A204.1 (cell line): ENCODE results near the gene RIPK4.

Source experiments
- FAIRE-seq: peaks from 2 replicates; lab custom pipeline; 2012; peaks lifted over from hg19 to GRCh38; lab: Jason Lieb, UNC

RIPK4 gene

DNA sequence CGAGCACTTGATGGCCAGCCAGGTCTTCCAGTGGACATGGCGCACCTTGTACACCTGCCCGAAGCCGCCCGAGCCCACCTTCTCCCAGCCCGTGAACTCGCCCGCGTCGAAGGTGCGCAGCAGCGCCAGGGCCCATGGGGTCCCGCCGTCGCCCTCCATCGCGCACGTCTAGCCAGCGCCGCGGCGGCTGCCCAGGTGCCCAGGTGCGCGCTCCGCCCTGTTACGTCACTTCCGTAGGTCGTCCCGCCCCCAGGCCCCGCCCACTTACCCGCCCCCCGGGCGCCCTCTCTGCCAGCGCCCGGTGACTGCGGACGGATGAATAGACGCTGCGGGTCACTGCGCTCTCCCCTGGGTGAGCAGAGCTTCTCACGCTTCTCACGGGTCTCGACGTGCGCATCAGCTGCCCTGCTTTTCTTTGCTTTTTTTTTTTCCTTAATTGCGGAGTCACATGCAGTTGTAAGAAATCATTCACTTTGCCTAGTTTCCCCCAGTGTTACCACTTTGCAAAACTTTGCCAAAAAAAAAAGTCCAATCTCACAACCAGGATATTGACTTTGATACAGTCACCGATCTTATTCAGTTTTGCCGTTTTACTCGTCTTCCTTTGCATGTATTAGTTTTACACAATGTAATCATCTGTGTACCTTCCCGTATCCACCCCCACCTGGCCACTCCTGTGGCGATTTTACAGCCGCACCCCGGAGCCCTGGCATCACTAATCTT, at the start of gene RIPK4:
RIPK4 (minus strand) TSS at position 170 of the 723 bp plus-strand sequence; CDS start at position 159, 11 bp downstream.
- no peak for FAIRE-seq

GRCh38 chr21:41815652-41816582, 49.1 kb upstream of the RIPK4 start:
- FAIRE-seq, result no peak

DNA sequence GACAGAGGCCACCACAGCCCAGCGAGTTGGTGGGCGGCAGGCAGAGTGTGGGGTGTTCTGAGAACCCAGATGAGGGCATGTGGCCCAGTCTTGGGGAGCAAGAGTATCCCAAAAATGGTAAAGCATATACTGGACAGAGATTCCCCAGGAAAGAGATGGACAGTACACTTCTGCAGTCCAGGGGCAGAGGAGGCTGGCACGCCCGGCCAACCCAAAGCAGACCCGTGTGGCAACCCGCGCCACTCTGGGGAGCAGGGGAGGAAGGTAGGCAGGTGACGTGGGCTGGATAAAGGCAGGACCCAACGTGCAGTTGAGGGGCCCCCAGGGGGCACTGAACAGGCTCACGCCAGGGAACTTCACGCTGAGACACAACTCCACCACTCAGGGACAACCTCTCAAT, 46.4 kb upstream of the RIPK4 start:
- FAIRE-seq, result no peak

GRCh38 chr21:41812679-41813078, 45.8 kb upstream of the RIPK4 start:
- FAIRE-seq, result no peak

GRCh38 chr21:41810597-41810932, 43.7 kb upstream of the RIPK4 start:
- no peak for FAIRE-seq

DNA sequence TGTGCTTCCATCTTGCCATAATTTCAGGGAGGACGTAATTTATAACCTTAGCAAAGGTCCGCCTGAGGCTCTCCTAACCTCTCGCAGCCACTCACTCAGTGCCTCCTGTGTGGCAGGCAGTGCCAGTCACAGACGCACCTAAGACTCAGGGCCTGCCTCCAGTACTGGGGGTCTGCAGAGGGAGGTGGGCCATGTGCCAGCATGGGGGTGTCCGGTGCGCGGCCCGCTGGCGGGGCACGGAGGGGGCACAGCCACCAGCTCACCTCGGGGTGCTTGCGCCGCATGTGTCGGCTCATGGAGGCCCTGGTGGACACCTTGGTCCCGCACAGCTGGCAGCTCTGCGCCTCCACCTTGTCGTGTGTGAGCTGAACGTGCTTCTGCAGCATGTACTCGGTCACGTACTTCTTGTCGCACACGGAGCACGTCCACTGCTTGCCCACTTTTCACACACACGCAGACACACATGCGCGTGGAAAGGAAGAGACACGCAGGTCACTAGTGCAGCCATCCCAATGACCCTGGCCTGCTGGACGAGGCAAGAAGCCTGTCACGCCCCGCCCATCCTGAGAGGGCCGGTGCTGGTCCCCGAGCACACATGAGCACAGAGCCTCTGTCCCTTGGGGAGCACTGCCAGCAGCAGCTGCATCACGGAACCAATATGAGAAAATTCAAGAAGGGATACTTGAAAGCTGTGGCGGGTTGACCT, 43.2 kb upstream of the RIPK4 start:
- no peak for FAIRE-seq

- FAIRE-seq, result no peak
Measured at GRCh38 chr21:41808846-41809245, 42.0 kb upstream of the RIPK4 start.

GRCh38 chr21:41808094-41808493, 41.2 kb upstream of the RIPK4 start:
- FAIRE-seq, result no peak

- no peak for FAIRE-seq
Measured at GRCh38 chr21:41806773-41807172, 39.9 kb upstream of the RIPK4 start.

DNA sequence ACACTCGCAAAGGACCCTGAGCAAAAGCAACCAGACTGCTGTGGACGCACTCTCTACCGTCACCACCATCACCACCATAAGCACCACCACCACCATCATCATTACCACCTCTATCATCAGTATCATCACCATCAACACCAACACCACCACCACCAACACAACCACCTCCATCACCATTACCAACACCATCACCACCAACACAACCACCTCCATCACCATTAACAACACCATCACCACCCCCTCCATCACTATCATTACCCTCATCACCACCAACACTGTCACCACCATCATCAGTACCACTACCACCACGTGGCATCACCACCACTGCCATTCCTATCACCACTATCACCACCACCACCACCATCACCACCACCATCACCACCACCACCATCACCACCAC, 38.8 kb upstream of the RIPK4 start:
- FAIRE-seq, result no peak

DNA sequence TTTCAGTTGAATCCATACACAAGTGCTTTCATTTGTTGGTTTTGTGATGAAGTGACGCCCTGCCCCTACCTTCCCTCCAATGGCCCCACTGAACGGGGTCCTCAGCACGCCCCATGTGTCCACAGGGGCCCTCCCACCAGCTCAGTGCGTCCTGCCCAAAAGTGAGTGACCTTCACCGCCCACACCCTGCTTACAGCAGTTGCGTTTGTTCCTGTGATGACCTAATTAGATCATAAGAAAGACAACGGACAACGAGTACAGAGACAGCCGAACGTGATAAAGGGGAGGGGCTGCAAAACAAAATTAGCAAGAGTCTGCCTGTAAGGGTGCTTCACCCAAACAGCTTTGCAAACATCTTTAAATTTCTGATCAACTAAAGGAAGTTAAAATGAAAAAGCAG, 38.2 kb upstream of the RIPK4 start:
- no peak for FAIRE-seq

GRCh38 chr21:41804381-41804780, 37.5 kb upstream of the RIPK4 start:
- FAIRE-seq, result no peak

DNA sequence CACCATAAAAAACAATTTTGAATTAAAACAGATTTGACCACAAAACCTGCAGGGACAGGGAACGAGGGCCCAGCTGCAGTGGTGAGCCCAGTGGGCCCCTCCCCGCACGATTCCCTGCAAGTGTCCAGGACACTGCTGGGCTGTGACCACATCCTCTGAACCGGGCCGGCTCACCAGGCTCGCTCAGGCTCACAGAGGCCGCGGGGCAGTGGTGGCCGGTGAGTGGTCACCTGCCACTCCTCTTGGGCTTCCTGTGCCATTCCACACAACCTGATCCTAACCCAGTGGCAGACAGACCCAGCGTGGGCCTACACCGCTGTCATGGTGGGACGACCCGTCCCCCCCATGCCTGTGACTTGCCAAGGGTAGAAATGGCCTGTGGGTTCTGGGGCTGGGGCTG, 36.5 kb upstream of the RIPK4 start:
- no peak for FAIRE-seq

DNA sequence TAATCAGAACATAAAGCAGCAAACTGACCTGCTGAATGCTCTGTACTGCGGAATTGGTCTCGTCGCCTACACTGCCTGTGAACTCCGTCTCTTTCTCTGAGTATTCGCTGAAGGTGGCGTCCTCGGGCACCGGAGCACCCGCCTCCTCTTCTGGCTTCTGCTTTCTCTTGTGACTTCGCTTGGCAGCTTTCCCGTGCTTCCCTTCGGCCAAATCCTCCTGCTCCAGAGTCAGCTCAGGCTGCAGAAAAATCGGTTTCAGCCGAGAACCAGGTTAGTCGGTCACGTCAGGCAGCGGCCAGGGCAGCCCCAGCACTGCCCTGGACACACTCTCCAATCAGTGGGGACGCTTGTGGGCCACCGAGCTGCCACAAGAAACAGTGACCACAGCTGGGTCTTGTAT, 35.8 kb upstream of the RIPK4 start:
- no peak for FAIRE-seq

DNA sequence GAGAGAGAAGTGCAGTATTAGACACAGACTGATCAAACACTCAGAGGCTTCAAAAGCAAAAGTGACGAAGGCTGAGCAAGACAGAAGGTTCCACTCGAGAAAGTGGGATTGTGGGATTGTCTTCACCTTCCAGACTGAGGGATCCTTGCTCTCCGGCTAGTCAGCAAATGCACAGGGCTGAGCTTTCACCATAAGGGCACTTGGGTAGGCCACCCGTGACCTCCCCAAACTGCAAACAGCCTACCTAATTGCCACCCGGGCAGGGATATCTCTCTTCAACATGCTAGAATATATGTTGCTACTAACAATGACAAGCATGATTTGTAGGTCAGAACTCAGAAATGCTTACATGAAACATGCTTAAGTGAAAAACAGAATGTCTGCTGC, 35.3 kb upstream of the RIPK4 start:
- FAIRE-seq, result no peak

DNA sequence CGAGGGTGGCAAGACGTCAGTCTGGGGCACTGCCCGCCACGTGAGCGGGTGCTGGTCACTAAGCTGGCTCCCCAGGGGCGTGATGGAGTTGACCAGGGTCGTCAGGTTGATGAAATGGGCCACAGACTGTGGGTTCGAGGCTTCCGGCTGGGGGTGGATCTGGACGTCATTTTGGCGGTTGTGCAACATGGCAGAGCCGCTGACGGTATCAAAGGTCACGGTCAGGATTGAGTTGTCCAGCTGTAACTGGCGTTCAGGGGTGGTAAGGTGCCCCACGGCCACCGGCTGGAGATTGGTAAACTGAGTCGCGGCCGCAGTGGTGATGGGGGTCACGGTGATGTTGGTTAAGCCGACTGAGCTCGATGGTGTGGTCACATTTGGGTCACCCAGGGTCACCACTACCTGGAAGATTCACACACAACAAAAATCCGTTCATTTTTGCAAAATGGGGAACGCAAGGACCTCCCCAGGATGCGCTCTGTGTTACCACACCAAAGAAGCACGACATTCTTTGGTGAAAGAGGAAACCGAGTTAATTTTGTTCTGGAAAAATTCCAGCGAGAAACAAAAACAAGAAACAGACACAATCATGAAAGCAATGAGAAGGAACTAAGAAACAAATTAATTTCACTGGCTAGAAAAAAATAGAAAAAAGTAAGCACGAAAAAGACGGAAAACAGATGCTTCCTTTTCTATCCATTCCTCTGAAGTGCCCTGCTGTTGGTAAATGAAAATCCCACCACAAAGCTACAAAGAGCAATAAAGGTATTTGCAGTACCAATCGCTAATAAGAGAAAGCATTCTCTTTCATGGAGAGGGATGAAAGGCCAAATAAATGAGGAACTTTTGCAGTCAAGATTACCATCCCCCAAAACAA, 34.7 kb upstream of the RIPK4 start:
- FAIRE-seq, result no peak

- no peak for FAIRE-seq
Measured at GRCh38 chr21:41800425-41801320, 33.8 kb upstream of the RIPK4 start.

DNA sequence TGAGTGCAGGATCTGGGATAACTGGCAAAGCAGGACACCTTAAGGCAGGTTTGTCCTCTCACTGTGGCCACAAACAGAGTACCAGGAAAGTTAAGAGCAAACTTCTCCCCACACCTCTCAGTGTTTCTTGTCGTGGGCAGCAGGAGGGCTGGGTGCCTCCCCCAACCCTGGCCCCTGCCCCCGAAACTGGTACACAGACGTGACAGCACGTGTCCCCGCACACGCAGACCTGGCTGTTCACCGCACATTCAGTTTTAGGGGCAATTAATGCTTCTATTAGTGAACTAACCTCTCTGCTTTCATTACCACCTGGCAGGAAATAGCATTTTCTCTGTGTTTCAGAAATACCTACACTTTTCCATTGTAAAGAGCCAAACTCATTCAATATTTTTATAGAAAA, 32.9 kb upstream of the RIPK4 start:
- no peak for FAIRE-seq

DNA sequence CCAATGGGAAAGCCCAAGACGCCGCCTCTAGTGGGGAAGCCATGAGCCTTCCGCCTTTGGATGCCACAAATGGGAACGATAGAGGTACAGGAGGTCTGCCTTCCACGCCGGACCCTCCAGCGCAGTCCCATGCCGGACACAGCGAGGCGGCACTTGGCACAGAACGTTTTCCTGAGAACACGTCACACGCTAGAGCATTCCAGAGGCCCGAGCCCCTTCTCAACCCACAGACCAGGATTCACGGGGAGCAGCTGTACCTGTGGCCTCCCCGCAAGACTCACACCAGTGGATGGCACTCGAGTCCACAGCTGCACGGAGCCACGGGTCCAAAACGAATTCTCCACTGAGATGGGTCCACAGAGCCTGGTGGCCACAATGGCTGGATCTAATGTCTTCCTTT, 31.5 kb upstream of the RIPK4 start:
- no peak for FAIRE-seq

DNA sequence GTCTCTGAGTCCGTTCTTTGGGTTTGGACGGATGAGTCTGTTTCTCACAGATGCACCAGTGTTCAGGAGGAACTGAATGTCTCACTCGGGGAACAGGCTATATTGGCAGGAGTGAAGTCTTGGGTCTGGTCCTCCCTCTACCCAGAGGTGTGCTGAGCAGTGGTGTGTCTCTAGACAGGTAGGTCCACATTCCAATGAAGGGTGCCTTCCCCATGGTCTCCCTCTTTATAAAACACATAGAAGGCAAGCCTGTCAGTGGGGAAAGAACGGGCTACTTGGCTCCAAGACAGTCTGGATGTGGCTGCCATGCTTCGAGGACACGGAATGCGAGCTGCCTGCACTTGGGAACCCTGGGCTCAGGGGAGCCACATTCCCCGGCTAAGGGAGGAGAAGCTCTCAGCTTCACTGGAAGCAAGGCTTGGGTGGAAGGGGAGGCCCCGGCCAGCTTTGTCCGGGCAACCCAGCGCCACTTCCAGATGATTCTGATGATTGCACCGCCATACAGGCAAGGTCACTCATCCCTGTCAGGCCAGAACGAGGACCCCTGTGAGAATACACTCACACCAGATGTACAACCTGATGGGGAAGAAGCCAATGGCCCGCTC, 29.7 kb upstream of the RIPK4 start:
- no peak for FAIRE-seq

GRCh38 chr21:41795726-41796125, 28.9 kb upstream of the RIPK4 start:
- FAIRE-seq, result no peak
